HG03135 (cell line): ENCODE measurements around the gene RAB14.

Experiments used
- ATAC-seq: cut with Tn5 transposase; IDR thresholded peaks from one replicate; pipeline ENCODE4 v1.9.1; 2021; ENCODE audit warnings: mild to moderate bottlenecking, moderate library complexity; ENCODE audit not compliant: unreplicated experiment

Gene RAB14

DNA sequence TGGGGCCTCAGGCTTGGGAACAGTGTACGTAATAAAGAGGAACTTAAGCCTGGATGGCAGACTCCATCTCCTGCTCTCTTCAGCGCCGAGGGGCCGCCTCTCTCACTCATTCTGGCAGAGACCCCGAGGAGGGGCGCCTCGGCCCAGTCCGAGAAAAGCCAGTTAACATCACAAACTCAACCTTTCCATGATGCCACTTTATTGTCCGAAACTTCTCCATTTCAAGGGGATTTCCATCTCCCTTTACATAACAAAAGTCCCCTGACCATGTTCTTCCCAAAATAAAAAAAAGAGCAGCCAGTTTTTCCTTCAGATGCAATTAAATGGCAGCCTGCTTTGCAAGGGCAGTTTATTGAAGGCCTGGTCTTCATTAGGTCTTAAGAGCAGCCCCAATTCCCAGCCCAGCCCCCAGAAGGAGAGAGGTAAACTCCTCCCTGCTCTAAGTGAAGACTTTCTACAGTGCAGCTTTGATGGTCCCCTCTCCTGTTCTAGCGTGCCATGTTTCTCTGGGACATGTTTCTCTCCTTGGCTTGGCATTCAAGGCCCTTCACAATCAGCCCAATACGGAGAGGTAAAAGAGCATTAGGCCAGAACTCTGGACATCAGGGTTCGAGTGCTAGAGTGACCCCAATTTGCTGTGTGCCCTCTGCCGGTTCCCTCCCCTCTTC is 19.5 kb upstream of the RAB14 start:
- ATAC-seq: no peak

DNA sequence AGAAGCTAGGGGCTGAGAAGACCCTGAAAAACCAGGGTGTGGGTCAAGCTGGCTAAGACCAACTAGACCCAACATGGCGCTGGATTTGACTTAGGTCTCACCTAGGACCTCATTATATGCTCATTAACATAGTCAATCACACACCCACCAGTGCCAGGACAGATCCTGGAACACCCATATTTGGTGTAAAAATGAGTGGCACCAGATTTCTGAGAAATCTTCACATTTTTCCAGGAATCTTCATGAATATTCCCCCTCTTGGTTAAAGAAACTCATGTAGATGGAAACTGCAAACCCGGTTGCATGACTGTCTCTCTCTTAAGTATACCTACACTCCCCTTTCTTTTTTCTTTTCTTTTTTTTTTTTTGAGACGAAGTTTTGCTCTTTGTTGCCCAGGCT is 17.9 kb upstream of the RAB14 start:
- no peak for ATAC-seq

DNA sequence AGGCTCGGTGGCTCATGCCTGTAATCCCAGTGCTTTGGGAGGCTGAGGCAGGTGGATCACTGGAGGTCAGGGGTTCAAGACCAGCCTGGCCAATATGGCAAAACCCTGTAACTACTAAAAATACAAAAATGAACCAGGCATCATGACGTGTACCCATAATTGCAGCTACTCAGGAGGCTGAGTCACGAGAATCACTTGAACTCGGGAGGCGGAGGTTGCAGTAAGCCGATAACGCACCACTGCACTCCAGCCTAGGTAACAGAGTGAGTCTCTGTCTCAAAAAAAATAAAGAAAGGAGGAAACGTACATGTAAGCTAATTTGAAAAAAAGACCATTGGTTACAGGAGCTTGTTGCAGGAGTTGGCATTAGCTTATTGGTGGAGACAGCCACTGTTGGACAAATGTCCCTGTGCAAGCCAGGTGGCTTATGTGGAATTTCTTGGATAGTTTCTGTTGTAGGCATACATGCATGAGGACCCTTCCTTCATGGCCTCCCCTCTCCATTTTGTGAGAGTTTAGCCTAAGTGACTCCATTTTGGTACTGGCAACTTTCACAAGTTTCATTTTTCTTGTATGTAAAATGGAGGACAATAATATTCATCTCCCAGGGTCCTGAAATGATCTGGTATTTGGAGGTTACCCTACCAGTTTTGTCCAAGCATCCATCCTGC is 16.8 kb upstream of the RAB14 start:
- ATAC-seq: no peak

DNA sequence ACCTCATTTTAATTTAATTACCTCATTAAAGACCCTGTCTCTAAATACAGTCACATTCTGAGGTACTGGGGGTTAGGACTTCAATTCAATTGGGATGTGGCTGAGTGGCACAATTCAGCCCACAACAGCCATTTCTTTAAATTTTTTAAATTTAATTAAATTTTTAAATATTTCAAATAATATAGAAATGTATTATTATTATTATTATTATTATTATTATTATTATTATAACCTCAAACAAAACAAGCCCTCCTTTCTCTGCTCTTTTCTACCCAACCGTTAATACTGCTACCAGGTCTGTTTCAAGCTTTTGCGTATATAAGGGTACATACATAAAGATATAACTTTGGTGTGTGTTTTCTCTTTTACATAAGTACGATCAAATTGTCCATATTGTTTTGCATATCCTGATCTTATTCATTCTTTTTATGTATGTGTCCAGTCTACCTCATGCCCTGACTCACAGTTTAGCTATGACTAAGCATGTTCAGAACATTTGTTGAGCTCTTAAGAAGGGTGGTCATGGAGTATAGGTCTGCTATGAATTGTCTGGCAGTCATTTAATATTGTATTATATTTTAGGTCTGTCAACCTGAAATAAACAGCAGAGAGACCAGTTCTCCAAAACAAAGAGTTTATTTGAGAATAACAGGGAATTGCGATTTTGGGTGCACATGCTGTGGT is 16.1 kb upstream of the RAB14 start:
- peak; percentile 61 for ATAC-seq

DNA sequence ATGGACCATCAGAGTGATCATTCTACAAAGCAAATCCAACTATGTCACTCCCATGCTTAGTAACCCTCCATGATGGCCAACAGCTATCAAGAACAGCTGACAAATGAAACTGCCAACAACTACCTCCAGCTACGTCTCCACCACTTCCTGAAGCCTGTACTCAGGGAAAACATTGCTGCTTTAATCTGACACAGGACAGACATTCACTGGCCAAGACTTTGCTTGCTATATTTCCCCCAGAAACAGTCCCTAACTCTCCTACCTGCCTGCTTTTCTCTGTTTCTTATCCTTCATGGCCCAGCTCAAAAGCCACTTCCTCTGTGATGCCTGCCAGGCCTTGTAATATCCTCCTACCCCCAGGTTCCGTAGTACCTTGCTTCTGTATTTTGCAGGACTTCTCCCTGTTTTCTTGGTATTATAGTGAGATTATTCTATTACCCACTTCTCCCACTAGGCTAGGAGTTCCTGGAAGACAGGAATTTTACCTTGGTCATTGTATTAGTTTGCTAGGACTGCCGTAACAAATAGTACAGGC is 14.7 kb upstream of the RAB14 start:
- ATAC-seq: no peak

DNA sequence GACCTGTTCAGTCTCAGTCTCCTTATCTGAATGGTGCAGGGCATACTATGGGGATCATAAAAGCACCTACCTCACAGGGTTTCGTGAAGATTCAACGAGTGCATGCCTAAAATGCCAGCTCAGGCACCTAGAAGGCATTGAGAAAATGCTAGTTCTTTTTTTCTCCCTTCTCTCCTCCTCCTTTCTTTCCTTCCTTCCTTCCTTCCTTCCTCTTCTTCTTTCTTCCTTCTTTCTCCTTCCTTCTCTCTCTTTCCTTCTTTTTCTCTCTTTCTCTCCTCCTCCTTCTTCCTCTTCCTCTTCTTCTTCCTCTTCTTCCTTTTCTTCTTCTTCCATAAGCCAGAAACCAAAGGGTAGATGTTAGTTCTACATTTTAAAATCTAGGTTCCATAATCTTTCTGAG is 12.3 kb upstream of the RAB14 start:
- no peak for ATAC-seq

DNA sequence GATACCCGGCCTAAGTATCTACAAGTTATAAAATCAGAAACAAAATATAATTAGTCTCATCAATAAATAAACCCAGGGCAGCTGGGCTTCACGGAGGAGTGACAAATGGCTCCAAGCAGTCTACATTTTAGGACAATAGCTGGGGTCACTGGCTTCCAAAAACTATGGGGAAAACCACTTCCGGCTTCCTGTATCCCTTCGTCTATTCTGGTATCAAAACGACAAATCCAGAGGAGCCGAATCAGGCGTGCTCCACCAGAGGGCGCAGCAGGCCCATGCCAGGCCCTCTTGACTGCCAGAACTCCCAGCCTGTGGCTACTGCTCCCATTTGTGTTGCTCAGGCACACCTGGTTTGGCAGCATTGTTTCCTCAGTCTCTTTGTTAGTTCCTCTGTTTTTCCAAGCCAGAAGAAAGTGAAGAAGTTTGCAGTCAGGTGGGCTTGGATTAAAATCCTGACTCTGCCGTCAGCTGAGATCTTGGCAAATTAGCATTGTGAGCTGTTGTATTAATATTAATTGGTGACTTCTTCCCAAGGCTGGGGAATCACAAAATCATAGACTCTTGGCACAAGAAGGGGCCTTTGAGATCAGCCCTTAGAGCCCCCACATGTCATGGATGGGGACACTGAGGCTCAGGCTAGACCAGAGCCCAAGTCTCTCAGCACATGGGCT is 11.6 kb upstream of the RAB14 start:
- no peak for ATAC-seq

DNA sequence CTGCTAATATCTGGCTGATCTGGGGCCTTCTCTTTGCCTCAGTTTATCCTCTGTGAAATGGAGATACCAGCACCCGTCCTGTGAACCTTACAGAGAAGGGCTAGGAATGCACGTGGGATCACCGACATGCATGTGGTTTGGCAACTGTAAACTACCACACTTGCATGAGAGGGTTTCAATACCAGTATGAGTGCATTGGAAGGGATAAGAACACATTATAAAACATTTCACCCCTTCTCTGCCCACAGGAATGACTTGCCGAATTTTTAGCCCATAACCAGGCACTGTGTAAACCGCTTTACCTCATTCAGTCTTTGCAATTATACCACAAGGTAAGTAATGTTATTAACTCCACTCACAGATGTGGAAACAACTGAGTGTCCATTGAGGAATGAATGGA is 8.9 kb upstream of the RAB14 start:
- ATAC-seq: no peak

DNA sequence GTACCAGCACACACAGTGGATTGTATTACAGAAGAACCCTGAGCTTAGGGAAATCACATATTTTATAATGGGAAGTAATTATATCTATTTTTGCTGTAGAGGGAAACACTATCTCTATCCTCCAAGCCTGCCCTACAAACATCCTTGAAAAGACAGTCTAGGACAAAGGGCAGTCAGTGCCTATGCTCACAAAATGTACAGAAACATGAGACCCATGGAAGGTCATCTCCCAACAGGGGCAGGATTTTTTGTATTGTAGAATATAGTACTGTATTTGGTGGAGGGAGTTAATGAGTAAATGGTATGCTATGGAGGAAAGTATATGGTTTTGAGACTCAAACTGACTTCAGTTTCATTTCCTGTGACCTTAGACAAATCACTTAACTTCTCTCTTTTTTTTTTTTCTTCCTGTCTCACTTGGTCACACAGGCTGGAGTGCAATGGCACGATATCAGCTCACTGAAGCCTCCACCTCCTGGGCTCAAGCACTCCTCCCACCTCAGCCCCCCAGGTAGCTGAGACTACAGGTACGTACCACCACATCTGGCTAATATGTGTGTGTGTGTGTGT is 5.8 kb upstream of the RAB14 start:
- peak; percentile 88 for ATAC-seq

DNA sequence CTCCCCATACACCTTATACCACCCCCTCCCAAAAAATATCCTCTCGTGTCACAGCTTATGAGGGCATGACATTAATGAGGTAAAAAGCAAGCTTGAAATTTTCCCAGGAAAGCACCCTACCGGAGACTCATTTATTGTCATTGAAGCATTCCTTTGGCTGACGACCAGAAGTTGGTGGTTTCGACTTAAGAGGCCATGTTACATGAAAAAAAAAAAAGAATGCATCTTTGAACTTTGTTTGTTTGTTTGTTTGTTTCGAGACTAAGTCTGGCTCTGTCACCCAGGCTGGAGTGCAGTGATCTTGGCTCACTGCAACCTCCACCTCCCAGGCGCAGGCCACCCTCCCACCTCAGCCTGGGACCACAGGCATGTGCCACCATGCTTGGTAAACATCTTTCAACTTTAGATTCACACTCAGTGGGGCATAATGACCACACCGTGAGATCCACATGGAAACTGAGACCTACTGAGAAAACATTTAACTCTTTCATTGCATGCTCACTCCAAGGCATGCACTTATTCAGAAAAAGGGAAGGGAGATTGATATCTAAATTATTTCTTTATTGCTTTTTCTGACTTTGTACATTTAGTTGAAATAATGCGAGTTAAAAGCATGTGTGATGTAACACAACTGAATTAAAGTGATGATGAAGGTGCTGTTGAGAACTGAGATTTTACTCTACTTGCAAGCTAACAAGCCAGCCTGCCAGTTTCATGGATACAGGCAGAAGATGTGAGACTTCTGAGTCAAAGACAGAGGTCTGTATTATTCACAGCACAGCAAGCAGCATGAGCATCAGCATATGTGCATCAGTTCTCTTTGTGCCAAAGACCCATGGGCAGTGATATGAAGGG is 5.1 kb upstream of the RAB14 start:
- peak; percentile 17 for ATAC-seq

DNA sequence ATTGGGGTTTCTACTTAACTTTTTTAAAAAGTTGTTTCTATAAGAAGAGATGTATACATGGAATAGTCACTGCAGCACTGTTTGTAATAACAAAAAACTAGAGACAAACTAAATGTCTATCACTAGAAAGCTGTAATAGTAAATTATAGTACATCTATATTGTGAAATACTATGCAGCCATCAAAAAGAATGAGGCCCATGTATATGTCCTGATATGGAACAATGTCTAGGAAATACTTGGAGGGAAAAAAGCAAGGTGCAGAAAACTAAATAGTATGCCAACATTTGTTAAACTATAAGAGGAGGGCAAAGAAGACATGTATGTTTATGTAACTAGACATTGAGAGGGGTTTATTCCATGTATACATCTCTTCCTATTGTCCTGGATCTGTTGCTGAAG is 2.9 kb upstream of the RAB14 start:
- no peak for ATAC-seq

DNA sequence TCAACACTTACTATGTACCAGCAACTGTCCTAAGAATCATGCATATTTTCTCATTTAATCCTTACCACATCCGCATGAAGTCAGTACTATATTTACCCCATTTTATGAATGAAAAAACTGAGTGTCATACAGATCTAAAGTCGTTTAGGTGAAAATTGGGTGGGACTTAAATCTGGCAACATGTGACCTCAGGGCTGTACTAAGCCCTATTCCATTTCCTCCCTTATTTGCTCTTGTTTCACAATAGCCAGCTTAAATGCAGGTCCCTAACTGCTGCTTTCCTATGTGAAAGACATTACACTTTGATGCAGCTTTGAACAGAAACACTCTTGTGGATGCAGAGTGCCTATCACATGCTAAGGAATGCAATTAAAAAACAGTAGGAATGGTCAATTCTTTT is 2.5 kb upstream of the RAB14 start:
- no peak for ATAC-seq

DNA sequence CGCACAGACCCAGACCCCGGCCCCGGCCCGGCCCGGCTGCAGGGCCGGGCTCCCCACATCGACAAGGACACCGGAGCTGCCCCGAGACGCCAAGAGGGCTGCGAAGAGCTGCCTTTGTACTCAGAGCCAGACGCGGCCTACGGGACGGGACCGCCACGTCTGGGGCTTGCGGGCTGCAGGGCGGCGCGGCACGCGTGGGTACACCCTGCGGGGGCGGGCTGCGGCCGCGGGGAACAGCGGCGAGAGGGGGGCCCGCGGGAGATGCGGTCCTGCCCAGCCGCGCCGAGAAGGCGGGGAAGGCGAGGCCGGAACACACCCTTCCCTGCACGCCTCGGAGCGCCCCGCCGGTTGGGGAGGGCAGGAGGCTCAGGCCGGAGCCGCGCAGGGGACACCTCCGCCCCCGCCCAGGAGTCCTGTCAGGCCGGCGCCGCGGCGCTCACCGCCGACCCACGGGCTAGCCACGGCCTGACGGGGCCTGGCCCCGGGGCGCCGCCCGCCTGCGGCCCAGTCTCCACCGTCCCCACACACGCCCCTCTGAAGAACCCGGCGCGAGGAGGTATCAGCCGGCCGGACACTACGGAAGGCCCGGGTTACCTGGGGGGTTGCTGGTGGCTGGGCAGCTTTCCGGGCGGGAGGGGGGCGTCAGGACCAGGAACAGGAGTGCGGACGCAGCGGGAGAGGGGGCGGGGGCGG is 478 bp downstream of the RAB14 start:
- ATAC-seq: peak; percentile 27

DNA sequence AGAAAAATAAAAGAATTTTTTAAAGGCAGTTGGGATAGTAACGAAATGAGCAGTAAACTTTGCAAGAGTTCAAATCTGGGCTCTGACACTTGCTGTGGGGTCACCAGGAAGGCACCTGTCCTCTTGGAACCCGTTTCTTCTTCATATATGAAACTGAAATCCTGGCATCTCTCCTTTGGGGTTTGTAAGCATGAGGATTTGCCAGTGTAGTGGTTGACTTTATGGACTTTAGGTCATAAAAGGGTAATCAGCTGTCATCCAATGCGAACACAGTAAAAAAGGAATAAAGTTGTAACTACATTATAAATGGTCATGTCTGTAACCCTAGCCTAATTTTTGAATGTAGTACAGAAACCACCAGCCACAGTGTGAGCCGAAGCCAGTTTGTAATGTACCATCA is 1.3 kb downstream of the RAB14 start:
- ATAC-seq: no peak

DNA sequence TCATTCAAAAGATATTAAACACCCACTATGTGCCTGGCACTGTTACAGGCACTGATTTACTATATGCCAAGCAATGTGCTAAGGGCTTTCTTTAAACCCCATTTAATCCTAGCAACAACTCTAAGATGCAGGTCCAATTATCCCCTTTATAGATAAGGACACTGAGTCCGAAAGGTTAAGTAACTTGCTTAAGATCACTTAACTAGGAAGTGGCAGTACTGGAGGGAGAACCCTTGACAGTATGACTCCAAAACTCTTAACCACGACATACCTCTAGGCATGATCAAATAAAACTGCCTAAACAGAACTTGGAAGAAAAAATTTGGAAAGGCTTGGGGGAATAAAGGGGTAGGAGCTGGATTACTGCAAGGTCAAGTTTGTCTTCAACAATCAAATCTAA is 1.7 kb downstream of the RAB14 start:
- ATAC-seq: no peak

DNA sequence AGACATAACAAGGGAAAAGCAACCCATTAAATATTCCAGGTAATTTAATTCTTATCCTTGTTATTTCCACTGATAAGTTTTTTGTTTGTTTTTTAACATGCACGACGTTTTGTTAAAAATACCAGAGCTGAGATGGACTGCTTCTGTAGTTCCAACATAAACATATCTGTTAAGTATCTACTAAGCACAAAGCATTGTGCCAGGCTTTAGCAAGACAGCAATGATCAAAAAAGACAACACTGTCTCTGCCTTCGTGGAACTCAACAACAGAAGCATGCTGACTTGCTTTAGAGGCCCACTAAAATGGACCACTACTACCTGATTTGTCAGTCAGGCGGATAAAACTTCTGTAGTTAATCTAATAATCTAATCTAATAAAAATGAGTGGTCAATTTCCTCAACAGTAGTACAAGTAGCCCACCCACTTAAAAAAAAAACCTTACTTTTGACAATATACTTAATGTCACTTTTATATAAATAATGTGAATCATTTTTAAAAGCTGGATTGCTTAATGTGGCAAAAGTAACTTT is 3.1 kb downstream of the RAB14 start:
- ATAC-seq: no peak

DNA sequence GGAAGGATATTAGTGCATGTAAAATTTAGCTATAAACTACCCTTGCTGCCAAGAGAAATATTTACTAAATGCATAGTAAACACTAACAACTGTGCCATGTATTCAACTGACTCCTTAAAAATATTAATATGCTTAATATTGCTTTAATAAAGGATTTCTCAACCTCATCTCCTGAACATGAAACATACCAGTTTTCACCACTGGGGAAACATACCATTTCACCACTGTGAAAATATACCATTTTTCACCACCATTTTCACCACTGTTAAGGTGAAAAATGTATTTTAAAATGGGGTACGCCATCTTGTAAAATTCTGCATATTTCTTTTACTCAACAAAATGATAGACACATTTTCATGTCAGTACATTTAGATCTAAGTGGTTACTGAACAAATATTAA is 4.5 kb downstream of the RAB14 start:
- no peak for ATAC-seq

DNA sequence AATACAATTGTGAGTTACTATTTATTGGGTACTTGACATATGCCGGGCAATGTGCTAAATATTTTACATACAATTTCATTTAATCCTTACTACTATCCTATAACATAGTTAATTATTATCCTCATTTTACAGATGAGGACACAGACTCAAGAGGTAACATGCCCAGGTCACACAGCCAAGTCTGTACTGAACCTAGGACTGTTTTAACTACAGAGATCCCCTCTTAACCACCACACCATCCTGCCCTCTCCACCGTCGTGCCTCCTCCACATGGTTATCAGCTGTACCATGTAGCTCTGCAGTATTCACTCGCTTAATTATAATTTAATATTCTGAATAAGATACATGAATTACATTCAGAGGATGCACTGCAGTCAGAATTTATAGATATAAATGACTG is 5.3 kb downstream of the RAB14 start:
- no peak for ATAC-seq

DNA sequence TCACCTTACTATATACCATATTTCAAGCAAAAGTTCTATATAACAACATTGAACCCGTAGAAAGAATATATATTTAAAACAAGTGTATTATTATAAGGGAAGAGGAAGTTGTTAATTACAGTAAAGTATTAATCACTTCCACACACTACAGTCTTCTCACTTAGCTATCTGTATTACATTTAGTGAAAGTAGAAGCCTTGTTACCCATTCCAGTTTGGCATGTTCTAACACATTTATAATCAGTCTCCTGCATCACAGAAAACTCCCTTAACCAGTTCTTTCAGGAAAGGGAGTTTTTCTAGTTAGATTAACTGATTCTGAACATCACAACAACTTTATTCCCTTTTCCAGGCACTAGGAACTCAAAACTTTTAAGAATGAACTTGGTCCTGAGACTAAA is 6.9 kb downstream of the RAB14 start:
- ATAC-seq: no peak
